B cell (primary cell): Measurements from ENCODE around the gene CCDC88B. TPM values are rescaled to one million over a fixed set of nuclear protein-coding genes. Genes with fewer than 3 reads are reported as not detected.

Experiments
- ATAC-seq: fragments of 200-7000 bp; cut with Tn5 transposase; one replicate; pipeline ENCODE4 v1.10.0; 2021; ENCODE audit warnings: low read depth, mild to moderate bottlenecking, moderate number of reproducible peaks, moderate library complexity
- CTCF ChIA-PET: fragments of 350-600 bp; sonication (Branson Sonifier 250); formaldehyde crosslinking; loops from one replicate; lab custom pipeline; 2021; ENCODE audit warnings: antibody characterized with exemption, inconsistent platforms; lab: Charles Lee
- POLR2A ChIA-PET: fragments of 350-600 bp; sonication (Branson Sonifier 250); formaldehyde crosslinking; loops from one replicate; lab custom pipeline; 2021; ENCODE audit warnings: antibody characterized with exemption; lab: Charles Lee
- DNase-seq: peaks from one replicate; pipeline ENCODE4 v3.0.0; 2013
- H2AFZ ChIP-seq: 2 replicates; pipeline ENCODE4 v1.6.1; 2012; ENCODE audit warnings: mild to moderate bottlenecking, low read depth, low read length; ENCODE audit not compliant: insufficient read depth, poor library complexity, severe bottlenecking
- H3K27ac ChIP-seq, 2 donors: 1 replicate in 1 of 2; 2 replicates in 1 of 2; pipeline ENCODE4 v1.5.1; 2012 to 2013; ENCODE audit warnings: low read length in 2 of 2, mild to moderate bottlenecking in 2 of 2, moderate library complexity in 1 of 2
- H3K27me3 ChIP-seq, 4 experiments: fragments of 200-600 bp in 1 of 4; sonication (generic) in 1 of 4; replicated peaks in 1 of 4; 1 replicate in 2 of 4; 2 replicates in 2 of 4; pipeline versions ENCODE4 v1.6.1 to v1.7.0; 2013 to 2016; ENCODE audit warnings: low read length in 3 of 4, mild to moderate bottlenecking in 2 of 4, mixed read lengths in 1 of 4, moderate library complexity in 1 of 4; ENCODE audit not compliant: insufficient read depth in 4 of 4, control insufficient read depth in 3 of 4; ENCODE audit errors: control extremely low read depth in 1 of 4
- H3K36me3 ChIP-seq, 2 experiments: replicated peaks in 1 of 2; 1 replicate in 1 of 2; 2 replicates in 1 of 2; pipeline versions ENCODE4 v1.6.1 to v1.7.1; 2013; ENCODE audit warnings: low read length in 1 of 2; ENCODE audit not compliant: insufficient read depth in 2 of 2, control insufficient read depth in 1 of 2; ENCODE audit errors: control extremely low read depth in 1 of 2, extremely low read depth in 1 of 2
- H3K4me1 ChIP-seq, 2 donors: fragments of 200-600 bp in 1 of 2; sonication (generic) in 1 of 2; 1 replicate in 1 of 2; 2 replicates in 1 of 2; pipeline versions ENCODE4 v1.5.1 to v1.6.1; 2013 to 2017; ENCODE audit warnings: low read length in 2 of 2; ENCODE audit not compliant: control insufficient read depth in 2 of 2, insufficient read depth in 2 of 2
- H3K4me2 ChIP-seq: replicated peaks from 2 replicates; pipeline ENCODE3; 2012; ENCODE audit warnings: mild to moderate bottlenecking, low read depth, low read length; ENCODE audit not compliant: poor library complexity, severe bottlenecking
- H3K4me3 ChIP-seq, 5 experiments: fragments of 200-600 bp in 1 of 5; sonication (generic) in 1 of 5; 1 replicate in 3 of 5; 2 replicates in 2 of 5; pipeline versions ENCODE4 v1.5.1 to v1.7.0; 2011 to 2016; ENCODE audit warnings: low read length in 4 of 5, mild to moderate bottlenecking in 4 of 5, low read depth in 2 of 5, control low read depth in 1 of 5, moderate library complexity in 1 of 5; ENCODE audit not compliant: insufficient read depth in 1 of 5; ENCODE audit errors: control extremely low read depth in 1 of 5, extremely low read depth in 1 of 5
- H3K79me2 ChIP-seq: fragments of 200-600 bp; sonication (generic); one replicate; pipeline ENCODE4 v1.6.0; 2016; ENCODE audit warnings: low read length; ENCODE audit not compliant: control insufficient read depth, insufficient read depth
- H3K9ac ChIP-seq: fragments of 200-600 bp; sonication (generic); 2 replicates; pipeline ENCODE4 v1.6.1; 2017; ENCODE audit warnings: mild to moderate bottlenecking, low read length, moderate library complexity
- H3K9me3 ChIP-seq, 3 donors: one replicate each; pipeline versions ENCODE4 v1.6.1 to v1.7.1; 2013; ENCODE audit warnings: low read length in 2 of 3; ENCODE audit not compliant: control insufficient read depth in 2 of 3, insufficient read depth in 1 of 3; ENCODE audit errors: control extremely low read depth in 1 of 3
- H4K20me1 ChIP-seq: 2 replicates; pipeline ENCODE4 v1.6.0; 2012; ENCODE audit warnings: mild to moderate bottlenecking, low read length; ENCODE audit not compliant: insufficient read depth, control insufficient read depth, poor library complexity, severe bottlenecking
- H3K27ac Mint-ChIP-seq: one replicate; pipeline ENCODE4 v1.8.0; 2021; ENCODE audit warnings: mixed read lengths
- H3K27me3 Mint-ChIP-seq: one replicate; pipeline ENCODE4 v1.8.0; 2021; ENCODE audit warnings: mixed read lengths
- H3K4me1 Mint-ChIP-seq: one replicate; pipeline ENCODE4 v1.8.0; 2021; ENCODE audit warnings: mixed read lengths
- H3K4me3 Mint-ChIP-seq: one replicate; pipeline ENCODE4 v1.8.0; 2021; ENCODE audit warnings: mixed read lengths
- H3K9me3 Mint-ChIP-seq: one replicate; pipeline ENCODE4 v1.8.0; 2022; ENCODE audit warnings: mixed read lengths; ENCODE audit not compliant: insufficient read depth
- EZH2 ChIP-seq: IDR thresholded peaks from 2 replicates; pipeline ENCODE4 v1.6.1; 2012; ENCODE audit warnings: borderline replicate concordance, low read depth, mild to moderate bottlenecking, moderate library complexity, low read length; ENCODE audit not compliant: insufficient read depth, poor library complexity, severe bottlenecking
- WGBS: methylation state at CpG from one replicate; pipeline ENCODE4 v1.1.5; 2013; ENCODE audit warnings: missing lambda C conversion rate; ENCODE audit not compliant: insufficient coverage; 5-methylcytosine and 5-hydroxymethylcytosine counted together
- intact Hi-C: fragments of 100-400 bp; cut with micrococcal nuclease; formaldehyde crosslinking; loops from one replicate; pipeline ENCODE4 v1.10.0; 2022
- polyA plus RNA-seq: library from polyadenylated mRNA; depleted of rRNA; stranded (reverse); fragments of >200 nt; gene quantifications from 2 replicates; pipeline ENCODE4 v1.2.3, GENCODE V29; 2012
- total RNA-seq, 2 donors: library from RNA; stranded (reverse); fragments of 120-200 nt in 1 of 2; gene quantifications; 1 replicate in 1 of 2; 2 replicates in 1 of 2; pipeline versions ENCODE4 v1.2.3 to v1.2.4, GENCODE V29; 2013 to 2022
- TF ChIP-seq, protein P1 (sequence below): fragments of 200-600 bp; IDR thresholded peaks from one replicate; pipeline ENCODE4 v1.8.0; 2022; ENCODE audit warnings: antibody characterized with exemption, mild to moderate bottlenecking

CCDC88B gene
- total and polyA plus RNA-seq, 2 donors (not counting 1 experiment from before 2014, with no cell fraction given): 172 to 208 TPM

DNA sequence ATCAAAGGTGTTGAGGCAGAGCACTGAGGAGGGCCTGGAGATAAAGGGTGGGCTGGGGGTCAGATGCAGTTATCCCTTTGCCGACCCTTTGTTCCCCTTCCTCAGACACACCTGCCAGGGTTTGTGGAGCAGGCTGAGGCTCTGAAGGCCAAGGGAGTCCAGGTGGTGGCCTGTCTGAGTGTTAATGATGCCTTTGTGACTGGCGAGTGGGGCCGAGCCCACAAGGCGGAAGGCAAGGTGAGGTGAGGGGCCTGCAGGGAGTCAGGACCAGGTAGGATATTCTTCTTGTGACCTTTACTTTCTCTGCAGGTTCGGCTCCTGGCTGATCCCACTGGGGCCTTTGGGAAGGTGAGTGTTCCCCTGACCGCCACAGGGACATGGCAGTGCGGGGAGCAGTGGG is 19.4 kb upstream of the CCDC88B start:
- Histone ChIP-seq H3K9ac (no peak overlapping the region), H3K4me3 (no peak overlapping the region), H2AFZ (no peak overlapping the region), H3K36me3 (peaks cover 0 to 14% of the 10 kb centered on the region in 2 experiments), H3K4me2 (no peak overlapping the region), H3K79me2 (peaks cover 5% of the 10 kb centered on the region), H3K4me1 (peaks cover 8 to 26% of the 10 kb centered on the region in 2 donors), H3K27ac (no peak overlapping the region), H4K20me1 (no peaks in the 10 kb centered on the region), H3K9me3 (no peaks in the 10 kb centered on the region), H3K27me3 (no peaks in the 10 kb centered on the region)
- ChIA-PET POLR2A (no interaction called here), CTCF (no interaction called here)
- Mint-ChIP-seq H3K27ac (peak overlapping the region; percentile 15), H3K27me3 (no peaks in the 10 kb centered on the region), H3K4me1 (peaks cover 30% of the 10 kb centered on the region), H3K9me3 (no peaks in the 10 kb centered on the region), H3K4me3 (peak overlapping the region; percentile 11)
- intact Hi-C loops: no loop called here
- ATAC-seq (no peak), DNase-seq (no peak)
- 97% methylated on average over 5 of the region's 7 CpGs for WGBS
- TF ChIP-seq, protein P1, sequence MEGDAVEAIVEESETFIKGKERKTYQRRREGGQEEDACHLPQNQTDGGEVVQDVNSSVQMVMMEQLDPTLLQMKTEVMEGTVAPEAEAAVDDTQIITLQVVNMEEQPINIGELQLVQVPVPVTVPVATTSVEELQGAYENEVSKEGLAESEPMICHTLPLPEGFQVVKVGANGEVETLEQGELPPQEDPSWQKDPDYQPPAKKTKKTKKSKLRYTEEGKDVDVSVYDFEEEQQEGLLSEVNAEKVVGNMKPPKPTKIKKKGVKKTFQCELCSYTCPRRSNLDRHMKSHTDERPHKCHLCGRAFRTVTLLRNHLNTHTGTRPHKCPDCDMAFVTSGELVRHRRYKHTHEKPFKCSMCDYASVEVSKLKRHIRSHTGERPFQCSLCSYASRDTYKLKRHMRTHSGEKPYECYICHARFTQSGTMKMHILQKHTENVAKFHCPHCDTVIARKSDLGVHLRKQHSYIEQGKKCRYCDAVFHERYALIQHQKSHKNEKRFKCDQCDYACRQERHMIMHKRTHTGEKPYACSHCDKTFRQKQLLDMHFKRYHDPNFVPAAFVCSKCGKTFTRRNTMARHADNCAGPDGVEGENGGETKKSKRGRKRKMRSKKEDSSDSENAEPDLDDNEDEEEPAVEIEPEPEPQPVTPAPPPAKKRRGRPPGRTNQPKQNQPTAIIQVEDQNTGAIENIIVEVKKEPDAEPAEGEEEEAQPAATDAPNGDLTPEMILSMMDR: no peak
- no peak for TF ChIP-seq EZH2

DNA sequence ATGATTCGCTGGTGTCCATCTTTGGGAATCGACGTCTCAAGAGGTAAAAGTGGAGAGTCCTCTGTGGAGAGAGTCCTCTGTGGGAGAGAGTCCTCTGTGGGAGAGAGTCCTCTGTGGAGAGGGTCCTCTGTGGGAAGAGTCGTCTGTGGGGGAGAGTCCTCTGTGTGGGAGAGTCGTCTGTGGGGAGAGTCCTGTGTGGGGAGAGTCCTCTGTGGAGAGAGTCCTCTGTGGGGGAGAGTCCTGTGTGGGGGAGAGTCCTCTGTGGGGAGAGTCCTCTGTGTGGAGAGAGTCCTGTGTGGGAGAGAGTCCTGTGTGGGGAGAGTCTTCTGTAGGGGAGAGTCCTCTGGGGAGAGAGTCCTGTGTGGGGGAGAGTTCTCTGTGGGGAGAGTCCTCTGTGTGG is 19.0 kb upstream of the CCDC88B start:
- DNase-seq (no peak), ATAC-seq (no peak)
- peaks cover 5% of the 10 kb centered on the region for H3K79me2 ChIP-seq
- Mint-ChIP-seq H3K4me1 (peaks cover 30% of the 10 kb centered on the region), H3K27me3 (no peaks in the 10 kb centered on the region), H3K27ac (no peak overlapping the region), H3K4me3 (no peak overlapping the region), H3K9me3 (no peaks in the 10 kb centered on the region)
- intact Hi-C loops: no loop called here
- peaks cover 8 to 26% of the 10 kb centered on the region in 2 donors for H3K4me1 ChIP-seq
- 97% methylated on average over 5 of the region's 5 CpGs for WGBS
- no peak overlapping the region for H3K4me3 ChIP-seq
- no peak overlapping the region for H3K27ac ChIP-seq
- H3K9ac ChIP-seq: no peak overlapping the region
- H3K4me2 ChIP-seq: no peak overlapping the region
- ChIA-PET CTCF (no interaction called here), POLR2A (no interaction called here)
- H3K36me3 ChIP-seq: peaks cover 0 to 12% of the 10 kb centered on the region in 2 experiments
- TF ChIP-seq EZH2: no peak
- TF ChIP-seq, protein P1: no peak
- no peaks in the 10 kb centered on the region for H3K27me3 ChIP-seq
- no peaks in the 10 kb centered on the region for H3K9me3 ChIP-seq
- no peak overlapping the region for H2AFZ ChIP-seq
- no peaks in the 10 kb centered on the region for H4K20me1 ChIP-seq
